ENCODE measurements around the gene SLC26A5.

DNA sequence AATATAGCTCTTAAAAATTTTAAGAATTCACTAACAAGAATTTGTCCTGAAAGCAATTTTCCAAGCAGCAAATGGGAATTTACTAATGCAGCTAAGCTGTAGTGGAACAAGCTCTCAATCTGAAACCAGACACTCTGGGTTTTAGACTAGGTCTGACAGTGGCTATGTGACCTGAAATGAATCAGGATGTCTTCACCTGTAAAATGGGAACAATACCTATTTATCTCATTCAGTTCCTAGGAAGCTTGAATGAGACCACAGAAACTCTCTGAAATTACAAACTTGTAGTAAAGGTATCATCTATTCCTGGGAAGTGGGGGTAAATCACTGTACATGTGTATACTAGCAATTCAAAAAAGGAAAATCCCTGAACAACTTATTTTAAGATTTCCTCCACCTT, 102.7 kb downstream of the SLC26A5 start:
- TF ChIP-seq CTCF (IDR thresholded peaks at IDR 0.05): no peak
- TF ChIP-seq EZH2 (IDR thresholded peaks at IDR 0.05; ENCODE audit: borderline replicate concordance, insufficient read depth, low read depth, low read length, poor library complexity, severe bottlenecking): no peak

All from B cell (primary cell).